NCI-H2196 treated with DMSO at 0.1 percent for 48 hours (cell line): ENCODE data around the gene SETBP1.

Experiments used
- DNase-seq: peaks from one replicate; lab custom pipeline; 2025; ENCODE audit not compliant: unreplicated experiment; lab: John Stamatoyannopoulos, UW

The SETBP1 gene

DNA sequence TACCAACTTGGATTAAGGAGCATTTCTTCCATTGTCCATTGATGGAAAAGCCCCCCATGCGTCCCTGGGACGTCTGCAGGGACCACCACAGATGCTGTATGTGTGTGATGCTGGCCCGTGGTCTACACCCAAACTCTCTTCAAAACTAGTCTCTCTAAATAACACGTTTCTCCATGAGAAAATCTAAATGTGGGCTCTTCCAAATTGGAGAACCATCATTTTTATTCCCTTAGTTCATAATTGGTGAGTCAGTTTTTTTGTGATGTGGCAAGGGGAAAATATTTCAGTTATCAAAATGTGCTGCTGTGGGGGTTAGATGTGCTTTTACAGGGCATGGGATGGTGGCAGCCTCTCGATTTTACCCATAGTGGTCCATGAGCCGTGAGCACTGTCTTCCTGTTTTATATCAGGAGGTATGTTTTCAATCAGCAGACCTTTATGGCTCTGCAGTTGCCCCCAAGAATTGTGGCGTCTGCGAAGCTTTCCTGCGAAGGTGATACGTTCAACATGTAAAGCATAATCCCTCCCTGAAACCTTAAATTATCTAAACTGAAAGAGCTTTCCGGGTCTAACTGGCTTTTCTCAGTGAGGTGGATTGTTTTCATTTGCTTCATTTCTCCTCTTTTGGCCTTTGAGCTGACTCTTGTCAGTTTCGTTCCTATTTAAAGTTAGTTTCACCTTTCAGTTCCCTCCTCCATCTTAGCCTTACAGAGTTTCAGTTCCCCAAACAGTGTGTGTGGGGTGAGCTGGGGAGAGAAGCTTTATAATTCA, 78.4 kb downstream of the SETBP1 start:
- DNase-seq, result no peak

DNA sequence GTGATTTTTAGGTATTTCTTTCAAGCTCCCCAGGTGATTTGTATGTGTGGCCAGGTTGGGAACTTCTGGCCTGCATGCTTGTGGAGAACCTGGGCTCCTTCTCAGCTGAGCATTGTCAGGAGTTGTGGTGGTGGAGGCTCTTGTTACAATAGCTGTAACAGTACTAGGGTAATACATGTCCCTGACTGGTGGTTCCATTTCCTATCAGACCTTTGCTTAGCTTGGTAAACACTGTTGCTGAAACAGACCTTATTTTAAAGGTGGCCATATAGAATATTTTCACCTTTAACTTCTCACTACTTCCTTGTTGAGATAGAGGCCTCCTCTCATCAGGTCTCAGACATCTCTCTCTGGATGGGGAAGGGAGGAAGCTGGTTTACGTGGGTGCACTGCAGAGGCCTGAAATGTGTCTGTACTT, 79.2 kb downstream of the SETBP1 start:
- DNase-seq, result no peak

DNA sequence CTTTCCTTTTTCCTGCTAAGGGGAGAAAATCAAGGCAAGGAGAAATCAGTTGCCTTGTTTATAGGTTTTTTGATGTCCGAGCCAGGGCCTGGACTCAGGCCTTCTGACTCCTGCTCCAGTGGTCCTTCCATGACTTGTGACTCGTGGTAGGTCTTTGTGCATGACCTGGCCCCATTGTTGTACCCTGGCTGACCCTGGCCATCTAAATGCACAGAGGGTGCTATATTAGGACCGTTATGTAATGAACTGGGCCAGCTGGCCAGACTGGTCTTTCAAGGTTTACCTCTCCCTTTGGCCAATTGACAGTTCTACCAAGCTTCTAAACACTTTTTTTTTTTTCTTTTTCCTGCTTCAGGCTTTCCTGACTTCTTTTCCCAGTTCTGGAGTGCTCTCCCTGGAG, 81.1 kb downstream of the SETBP1 start:
- no peak for DNase-seq

DNA sequence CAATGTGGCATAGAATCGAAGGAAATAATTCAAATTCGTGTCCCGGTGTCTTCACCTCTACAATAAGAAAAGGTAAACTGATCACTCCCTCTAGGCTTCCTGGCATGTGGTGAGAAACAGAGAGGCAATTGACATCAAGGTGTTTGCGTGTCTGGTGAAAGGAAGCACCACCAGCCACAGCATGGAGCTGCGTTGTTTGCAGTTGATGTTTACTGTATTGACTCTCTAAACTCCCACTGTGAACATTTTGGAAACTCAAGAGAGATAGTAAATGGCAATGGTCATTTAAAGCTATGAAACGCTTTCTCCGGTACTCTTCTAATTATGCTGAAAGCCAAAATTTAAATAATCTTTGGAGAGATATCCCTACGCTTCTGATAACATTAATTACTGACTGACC, 82.6 kb downstream of the SETBP1 start:
- DNase-seq, result no peak

DNA sequence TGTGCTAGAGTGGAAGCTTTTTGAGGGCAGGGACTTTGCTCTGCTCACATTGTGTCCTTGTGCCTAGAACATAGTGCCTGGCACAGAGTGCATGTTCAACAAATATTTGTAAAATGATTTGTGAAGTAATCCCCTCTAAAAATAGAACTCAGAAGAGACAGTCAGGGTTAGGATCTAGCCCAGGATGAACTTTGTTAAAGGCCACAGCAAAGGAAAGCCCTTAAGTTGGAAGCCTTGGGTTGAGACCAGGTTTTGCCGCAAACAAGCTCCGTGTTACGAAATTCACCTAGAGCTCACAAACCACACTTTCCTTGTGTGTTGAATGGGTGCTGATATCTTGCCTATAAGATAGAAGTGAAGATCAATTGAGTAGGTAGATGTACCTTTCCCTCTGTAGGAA, 84.2 kb downstream of the SETBP1 start:
- DNase-seq, result no peak

DNA sequence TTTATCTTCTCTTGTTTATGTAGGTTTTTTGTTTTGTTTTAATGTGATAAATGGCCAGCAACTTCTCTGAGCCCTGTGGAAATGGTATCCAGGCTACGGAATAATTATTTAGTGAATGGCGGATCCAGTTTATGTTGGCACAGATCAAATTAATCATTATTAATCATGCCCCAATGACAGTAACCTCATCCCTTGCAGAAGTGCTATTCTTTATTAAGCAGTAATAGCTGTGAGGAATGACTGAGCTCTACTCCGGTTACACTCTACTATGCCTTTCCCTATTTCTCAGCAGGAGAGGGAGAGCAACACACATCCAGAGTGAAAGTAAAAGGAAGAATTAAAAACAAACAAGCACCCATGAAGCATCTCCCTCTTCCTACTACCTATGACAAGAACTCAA, 84.8 kb downstream of the SETBP1 start:
- DNase-seq, result no peak

DNA sequence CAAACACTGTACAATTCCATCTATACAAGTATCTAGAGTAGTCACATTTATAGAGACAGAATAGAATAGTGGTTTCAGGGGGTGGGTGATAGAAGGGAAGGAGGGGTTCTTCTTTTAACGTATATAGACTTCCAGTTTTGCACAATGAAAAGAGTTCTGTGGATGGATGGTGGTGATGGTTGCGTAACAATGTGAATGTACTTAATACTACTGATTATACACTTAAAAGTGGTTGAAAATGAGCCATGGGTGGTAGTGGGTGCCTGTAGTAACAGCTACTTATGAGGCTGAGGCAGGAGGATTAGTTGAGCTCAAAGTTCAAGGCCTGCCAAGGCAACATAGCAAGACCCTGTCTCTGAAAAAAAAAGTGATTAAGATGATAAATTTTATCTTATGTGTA, 85.8 kb downstream of the SETBP1 start:
- no peak for DNase-seq

DNA sequence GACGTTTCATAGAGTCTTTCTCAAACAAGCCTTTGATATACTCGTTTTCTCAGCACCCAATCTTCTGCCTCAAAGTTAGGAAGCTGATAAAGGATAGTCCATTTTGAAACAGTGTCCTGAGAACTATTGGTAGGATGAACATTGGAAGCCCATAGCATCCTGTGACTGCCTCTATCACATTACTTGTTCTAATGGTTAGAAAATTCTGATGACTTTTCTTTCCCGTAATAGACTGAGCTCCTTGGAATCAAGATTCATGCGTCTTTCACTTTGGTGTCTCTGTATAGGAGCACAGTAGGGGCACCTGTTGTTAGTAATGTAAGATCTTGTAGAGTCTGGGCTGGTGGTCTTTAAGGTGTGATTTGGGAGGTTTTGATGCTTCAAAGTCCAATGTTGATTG, 87.1 kb downstream of the SETBP1 start:
- DNase-seq, result no peak

DNA sequence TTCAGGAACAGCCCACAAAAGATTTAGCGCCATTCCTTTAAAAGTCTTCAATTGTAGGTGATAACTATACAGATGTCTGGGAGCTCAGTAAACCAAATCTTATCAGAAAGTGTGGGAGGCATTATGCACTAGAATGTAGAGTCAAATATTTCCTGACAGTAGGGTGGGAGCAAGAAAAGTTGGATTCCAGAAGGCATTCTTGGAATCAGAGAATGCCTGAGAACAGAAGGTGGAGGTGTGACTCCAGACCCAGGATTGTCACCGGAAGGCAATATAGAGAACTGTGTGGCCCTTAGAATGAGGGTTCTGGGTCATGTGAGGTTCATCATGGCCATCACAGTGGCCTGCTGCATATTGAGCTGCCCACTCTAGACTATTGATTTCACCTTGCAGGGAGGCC, 90.0 kb downstream of the SETBP1 start:
- DNase-seq, result no peak

DNA sequence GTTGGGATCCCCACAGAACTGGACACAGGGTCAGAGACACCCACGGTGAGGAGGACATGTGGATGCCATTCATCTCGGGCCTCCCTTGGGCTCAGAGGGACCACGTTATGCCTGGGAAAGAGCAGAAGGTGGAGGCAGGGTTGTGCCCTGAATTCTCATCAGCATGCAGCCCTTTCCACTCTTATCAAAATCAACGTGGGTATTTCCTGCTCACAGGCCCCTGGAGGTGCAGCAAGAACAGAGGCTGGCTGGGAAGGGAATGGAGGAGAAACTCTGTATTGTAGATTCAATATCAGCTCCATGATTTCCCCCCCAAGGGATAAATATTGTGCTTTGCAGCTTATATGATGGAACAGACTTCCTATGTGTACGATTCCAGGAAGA, 90.9 kb downstream of the SETBP1 start:
- no peak for DNase-seq

DNA sequence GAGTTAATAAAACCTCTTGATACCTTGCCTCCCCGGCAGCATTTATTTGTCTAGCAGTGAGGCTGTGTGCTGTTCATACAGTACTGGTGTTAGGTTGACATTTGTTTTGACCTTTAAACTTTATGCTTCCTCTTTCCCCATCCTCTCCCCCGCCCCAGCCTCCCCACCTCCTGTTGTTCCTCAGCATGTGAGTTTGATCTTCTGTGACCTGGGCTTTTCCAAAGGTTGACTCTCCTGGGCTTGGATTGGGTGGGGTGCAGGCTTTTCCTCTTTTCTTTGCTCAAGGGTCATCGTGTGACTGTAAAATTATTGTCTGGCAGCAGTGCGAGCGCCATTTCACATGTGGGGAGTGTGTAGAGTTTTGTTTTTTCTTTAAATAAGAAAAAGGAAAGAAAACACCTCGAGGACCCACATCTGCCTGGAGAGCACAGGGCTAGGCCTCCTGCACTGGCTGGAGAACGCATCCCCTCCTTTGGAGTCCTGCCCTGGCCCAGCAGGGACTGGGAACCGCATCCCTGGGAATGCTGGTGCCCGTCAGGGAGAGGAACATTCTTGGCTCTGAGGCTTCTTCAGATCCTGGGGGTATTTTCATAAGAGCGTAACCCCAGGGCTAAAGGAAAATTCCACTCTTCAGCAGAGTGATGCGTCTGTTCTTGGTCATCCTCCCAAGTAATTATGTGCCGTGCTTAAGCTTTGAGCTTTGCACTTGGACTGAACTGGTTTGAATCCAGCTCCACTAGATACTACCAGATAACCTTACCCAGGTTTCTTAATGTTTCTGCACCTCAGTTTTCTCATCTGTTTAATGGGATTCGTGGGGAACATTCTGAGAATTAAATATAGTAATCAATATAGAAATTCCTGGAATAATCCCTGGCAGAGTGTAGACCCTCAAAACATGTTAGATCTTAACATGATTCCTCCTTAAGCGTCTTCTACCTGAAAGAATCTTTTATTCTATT, 91.5 kb downstream of the SETBP1 start:
- peak; percentile 15 for DNase-seq

DNA sequence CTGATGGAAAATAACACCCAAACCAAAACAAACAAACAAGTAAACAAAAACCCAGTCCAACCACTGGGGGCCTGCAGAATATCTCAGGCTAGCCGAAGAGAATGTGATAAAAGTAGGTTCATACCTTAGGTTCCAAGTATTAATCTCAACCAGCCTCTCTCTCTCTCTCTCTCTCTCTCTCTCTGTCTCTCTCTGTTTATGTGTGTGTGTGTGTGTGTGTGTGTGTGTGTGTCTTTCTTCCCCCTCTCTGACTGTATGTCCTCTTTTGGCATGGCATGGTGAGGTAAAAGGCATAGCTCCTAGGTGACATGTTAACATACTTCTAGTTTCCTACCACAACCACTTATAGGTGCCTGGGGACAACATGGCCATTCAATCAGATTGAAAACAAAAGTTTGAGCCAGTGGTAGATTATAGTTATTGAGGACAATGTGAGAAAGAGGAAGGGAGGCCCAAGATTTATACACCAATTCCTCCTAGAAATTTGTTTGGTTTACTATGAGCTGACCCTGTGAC, 93.0 kb downstream of the SETBP1 start:
- no peak for DNase-seq

DNA sequence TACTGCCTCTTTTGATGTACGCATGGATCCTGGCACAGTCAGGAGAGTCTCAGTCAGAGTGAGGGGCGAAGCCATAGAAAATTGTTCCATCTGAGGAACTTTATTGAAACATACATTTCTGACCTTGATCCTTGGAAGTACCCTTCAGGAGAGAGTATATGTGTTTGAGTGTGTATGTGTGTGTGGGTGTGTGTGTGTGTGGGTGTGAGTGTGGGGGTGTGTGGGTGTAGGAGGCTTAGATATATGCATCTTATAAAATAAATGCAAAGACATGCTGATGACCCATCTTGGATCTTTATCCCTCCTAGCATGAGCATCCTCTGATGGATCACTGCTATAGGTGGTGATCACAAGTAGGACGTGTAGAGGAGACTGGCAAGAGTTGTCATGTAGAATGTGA, 93.5 kb downstream of the SETBP1 start:
- DNase-seq, result no peak

DNA sequence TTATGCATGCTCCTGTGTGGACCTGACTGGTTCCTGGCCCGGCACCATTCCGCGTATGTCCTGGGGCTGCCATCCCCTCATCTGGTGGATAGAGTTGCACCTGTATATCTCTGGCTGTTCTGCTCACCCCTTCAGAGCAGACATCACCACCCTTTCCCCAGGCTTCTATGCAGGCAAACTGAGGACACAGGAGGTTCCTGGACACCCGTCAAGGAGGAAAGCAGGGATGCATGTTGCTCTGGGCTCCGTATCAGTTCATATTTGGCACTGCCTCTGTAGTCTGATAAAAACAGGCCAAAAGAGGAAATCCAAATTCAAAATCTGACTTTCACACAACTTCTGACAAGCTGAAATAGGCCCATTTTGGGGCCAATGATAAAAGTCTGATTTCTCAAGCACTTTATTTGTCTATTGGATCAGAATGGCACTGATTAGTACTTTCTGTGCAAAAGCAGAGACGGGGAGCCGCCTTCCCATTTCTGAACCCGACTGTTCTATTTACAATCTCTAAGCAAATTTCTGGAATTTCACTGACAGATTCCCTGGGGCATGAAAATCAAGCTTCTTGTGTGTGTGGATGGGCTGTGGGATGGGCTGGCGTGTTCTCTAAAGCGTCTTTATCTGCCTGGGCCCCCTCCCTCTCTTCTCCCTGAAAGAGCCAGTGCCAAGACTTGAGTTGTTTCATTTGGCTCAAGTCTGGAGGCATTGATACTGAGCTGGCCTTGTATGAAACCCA, 96.9 kb downstream of the SETBP1 start:
- DNase-seq, result no peak

DNA sequence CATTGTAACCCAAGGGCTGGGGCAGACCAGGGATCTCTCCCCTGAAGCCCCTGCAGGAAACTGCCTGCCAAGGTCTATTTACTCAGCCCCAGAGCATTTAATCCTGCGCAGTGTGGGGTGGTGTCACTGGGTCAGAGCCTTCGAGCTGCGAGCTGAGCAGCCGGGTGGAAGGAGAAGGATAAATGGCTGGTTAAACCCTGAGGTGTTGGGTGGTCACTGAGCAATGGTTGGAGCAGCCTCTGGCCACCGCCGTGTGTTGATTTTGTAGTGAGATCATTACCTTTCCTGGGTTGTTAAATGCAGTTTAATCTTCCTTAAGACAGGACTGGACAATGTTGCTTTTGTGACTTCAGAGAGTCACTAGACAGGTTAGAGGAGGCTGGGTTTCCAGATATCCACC, 98.1 kb downstream of the SETBP1 start:
- DNase-seq, result no peak

DNA sequence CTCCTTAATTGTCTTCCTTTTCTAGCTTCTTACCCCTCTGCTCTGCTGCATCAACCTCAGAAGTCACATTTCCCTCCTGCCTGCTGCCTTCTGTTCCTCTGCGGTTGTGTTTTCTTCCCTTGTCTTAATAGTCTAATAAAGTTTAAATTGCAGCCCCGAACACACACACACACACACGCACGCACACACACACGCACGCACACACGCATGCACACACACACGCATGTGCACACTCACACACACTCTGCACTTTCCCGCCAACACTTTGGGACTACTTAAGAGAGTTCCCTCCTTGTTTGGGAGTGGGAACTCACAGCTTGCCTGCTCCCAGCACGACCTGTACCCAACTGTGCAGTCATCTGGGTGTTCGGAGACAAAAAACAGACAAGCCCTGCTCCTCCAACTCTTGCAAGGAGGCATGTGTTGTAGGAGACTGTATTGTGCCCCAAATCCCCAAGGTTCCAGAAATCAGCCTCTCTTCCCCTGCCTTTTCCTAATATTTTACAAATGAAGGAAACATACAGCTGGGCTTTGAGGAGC, 99.1 kb downstream of the SETBP1 start:
- no peak for DNase-seq

DNA sequence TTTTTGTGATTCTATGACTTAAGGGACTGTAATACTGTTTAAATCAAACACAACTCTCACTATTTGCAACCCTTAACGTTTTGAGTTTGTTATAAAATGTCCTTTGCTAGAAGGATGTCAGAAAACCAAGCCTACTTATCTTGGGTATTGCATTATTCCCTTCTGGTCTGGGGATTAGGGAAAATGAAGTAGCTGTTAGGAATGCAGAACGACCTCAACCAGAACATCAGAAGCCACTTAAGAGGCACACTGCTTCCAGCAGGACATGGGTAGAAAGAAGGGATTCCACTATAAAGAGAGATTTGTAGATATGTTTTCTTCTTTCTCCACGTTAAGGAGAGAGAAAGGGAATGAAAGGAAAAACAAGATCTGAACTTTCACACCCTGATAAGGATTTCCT, 101.2 kb downstream of the SETBP1 start:
- no peak for DNase-seq

DNA sequence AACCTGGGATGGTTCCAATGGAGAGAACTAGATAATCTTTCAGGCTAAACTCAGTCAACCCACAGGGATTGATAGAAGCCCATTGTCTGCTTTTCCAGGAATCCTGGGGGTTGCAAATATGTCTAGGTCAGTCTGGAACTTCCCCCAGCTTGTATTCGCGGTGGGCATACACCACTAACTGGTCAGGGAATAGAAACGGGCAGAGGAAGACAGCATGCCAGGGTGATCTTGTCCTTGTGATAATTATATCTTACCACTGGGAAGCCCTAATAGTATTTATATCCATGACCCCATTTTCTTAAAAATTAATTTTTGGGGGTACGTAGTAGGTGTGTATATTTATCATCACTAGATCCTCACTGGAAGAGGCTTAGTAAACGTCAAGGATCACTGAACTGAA, 101.9 kb downstream of the SETBP1 start:
- DNase-seq, result no peak

DNA sequence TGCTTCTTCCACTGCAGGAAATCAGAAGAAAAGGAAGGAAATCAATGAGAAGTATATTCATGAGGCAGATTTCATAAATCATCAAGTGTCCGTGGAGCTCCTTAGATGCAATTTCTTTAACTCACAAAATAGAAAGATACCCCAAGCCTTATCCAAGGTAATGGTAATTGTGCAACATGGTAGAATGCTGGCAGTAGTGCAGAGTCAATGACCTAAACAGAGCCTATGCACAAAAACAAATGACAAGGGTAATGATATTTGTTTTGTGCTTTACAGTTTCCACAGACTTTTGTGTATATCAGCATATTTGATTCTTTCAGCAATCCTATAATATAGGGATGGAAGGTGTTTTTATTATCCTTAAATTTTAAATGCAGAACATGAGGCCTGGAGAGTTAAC, 102.7 kb downstream of the SETBP1 start:
- DNase-seq, result no peak

DNA sequence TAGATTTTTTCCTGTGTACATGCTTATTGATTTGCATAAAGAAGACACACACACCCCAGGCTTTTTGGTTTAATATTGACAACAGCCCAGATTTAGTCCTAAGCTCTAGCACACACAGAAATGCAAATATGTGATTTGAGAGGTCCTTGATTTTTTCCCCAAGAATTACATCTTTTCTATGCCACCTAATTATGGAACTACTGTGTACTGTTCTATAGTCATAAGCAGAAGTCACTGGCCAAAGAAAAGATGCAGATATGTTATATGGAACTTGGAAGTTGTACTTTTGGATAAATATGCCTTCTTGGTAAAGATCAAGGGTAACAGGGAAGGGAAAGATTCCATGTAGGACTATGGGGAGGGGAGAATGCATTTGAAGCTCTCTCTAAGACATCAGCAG, 105.6 kb downstream of the SETBP1 start:
- DNase-seq, result no peak

DNA sequence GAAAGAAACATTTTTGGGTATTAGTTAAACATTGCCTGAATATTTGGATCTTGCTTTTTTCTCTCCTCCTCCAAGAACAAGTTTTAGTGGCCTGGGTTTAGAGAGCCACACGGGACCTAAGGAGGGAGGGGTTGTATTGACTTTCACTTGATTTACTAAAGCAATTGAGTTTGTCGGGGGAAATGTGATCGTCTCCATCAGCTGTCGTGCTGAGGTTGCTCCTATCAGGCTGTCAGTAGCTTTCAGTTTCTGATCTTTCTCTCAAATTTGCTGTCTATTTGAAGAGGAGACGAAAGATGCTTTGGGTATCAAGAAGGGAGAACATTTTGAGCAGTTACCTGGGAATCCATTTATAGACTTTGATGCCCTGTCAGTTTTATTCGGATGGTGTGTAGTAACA, 106.0 kb downstream of the SETBP1 start:
- DNase-seq, result no peak
